Measurements from ENCODE around the gene SNAP25.

GRCh38 chr20:10304471-10305046 lies 85.9 kb downstream of the SNAP25 start:
- TF ChIP-seq YY1 (IDR thresholded peaks at IDR 0.05; ENCODE audit: insufficient read depth, insufficient read length) (no peak), ZNF274 (IDR thresholded peaks at IDR 0.05; ENCODE audit: low read depth, low read length) (no peak), SUZ12 (IDR thresholded peaks at IDR 0.05; ENCODE audit: extremely low read depth, insufficient read depth, insufficient read length) (no peak)
